HG02763 (cell line): Measurements from ENCODE around the gene SCGN.

Experiments
- ATAC-seq: cut with Tn5 transposase; IDR thresholded peaks from one replicate; pipeline ENCODE4 v1.9.1; 2021; ENCODE audit warnings: mild to moderate bottlenecking, moderate library complexity; ENCODE audit not compliant: unreplicated experiment

The SCGN gene

GRCh38 chr6:25684565-25684964 lies 32.5 kb downstream of the SCGN start:
- no peak for ATAC-seq

GRCh38 chr6:25685251-25685650 lies 33.2 kb downstream of the SCGN start:
- no peak for ATAC-seq

- no peak for ATAC-seq
Observed at GRCh38 chr6:25685896-25686295, 33.9 kb downstream of the SCGN start.

DNA sequence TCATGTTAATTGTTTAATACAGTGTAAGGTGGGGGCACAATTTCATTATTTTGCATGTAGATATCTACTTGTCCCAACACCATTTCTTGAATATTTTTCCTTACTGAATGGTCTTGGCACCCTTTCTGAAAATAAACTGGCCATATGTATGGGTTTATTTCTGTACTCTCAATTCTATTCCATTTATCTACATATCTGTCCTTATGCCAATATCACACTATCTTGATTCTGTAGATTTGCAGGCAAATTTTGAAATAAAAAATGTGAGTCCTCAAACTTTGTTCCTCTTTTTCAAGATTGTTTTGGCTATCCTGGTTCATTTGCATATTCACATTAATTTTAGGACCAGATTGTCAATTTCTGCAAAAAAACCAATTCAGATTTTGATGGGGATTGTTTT lies 34.8 kb downstream of the SCGN start:
- no peak for ATAC-seq

DNA sequence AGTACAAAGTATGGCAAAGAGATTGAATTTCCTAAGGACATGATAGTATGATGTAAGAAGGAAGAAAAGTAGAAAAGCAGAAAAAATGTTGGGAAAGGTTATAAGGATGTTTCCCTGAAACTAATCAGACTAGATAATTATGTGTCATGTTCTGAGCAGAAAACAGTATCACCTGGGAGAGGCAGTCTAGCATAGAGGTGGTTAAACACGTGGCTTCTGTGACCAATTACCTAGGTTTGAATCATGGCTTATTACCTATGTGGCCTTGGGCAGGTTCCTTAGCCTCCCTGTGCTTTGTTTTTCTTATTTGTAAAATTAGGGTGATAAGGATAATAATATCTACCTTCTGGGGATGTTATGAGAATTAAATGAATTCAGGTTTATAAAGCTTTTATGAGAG lies 38.0 kb downstream of the SCGN start:
- no peak for ATAC-seq

GRCh38 chr6:25691894-25692293 lies 39.9 kb downstream of the SCGN start:
- no peak for ATAC-seq

GRCh38 chr6:25692472-25692871 lies 40.5 kb downstream of the SCGN start:
- ATAC-seq, result no peak

- ATAC-seq, result no peak
Observed at GRCh38 chr6:25694366-25694765, 42.4 kb downstream of the SCGN start.

DNA sequence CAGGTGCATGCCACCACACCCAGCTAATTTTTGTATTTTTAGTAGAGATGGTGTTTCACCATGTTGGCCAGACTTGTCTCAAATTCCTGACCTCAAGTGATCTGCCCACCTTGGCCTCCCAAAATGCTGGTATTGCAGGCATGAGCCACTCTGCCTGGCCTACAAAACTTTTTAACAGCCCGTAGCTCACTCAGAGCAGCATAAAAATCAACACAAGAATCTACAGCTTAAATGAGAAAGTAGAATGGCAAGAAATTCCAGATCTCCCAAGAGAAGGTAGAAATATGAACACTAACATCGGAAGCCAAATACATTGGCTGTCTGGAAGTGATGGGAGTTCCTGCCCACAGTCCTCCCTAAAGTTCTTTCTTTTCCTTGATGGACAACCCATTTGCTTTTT lies 43.7 kb downstream of the SCGN start:
- ATAC-seq, result no peak

DNA sequence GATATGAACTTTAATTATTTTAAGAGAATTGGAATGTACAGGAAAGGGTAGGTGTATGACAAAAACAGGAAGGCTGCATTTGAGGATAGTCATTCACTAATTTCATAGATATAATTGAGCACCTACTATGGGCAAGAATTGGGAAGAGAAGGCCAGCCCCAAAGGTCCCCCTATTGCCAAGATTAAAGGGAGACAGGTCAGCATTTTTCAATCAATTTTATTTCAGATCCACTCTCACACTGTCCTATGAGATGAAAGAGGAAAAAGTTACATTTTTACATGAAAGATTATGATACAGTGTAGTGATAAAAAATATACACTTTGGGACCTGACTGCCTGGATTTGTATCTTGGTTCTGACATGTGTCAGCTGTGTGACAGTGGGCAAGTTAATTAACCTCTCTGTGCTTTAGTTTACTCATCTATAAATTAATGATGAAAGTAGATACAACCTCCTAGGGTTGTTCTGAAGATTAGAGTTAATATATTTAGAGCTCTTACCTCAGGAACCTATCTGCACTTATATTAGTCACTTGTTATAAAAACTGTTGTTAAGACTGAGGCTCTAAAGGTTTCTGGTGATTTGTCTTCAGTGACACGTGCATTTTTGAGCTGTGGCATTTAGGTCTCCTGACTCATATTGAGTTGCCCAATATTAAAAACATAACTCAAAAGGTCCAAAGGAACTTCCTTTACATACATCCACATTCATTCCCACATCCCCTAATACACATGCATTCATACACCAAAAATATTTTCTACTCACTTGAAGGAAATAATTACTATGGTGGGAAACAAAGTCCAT lies 45.7 kb downstream of the SCGN start:
- ATAC-seq, result no peak

DNA sequence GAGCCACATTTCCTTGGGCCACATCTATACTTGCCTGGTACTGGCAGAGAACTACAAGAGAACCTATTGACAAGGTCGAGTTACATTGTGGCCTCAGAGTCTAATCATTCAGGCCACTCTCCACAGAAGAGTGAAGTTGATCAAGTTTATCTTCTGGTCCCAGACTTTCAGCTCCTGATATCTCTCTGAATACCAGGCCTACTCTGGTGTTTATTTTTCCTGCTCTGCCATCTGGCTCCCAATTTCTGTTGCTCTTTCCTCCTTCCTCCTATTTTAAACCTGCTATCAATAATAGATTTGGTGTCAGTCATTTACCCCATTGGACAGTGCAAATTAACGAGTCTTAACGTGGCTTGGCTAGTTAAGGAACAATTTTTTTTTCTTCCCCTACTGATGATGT lies 46.6 kb downstream of the SCGN start:
- ATAC-seq, result no peak

GRCh38 chr6:25699649-25700048 lies 47.6 kb downstream of the SCGN start:
- ATAC-seq, result no peak

DNA sequence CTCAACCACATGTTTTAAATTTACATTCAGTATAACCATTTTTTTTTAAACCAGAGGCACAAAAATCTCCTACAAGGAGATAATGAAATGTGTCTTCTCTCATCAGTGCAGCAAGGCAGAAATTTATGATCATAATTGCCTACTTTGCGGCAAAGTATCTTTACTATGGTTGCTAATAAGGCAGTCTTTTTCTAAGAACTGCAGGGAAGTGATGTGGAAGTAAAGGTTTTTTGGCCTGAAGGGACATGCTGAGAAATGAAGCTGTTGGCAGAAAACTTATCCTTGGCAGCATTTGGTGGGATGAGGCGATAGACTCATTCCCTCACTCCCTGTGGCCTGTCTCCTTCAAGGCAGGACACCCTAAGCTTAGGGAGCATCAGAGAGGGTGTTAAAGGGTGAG lies 48.7 kb downstream of the SCGN start:
- no peak for ATAC-seq

DNA sequence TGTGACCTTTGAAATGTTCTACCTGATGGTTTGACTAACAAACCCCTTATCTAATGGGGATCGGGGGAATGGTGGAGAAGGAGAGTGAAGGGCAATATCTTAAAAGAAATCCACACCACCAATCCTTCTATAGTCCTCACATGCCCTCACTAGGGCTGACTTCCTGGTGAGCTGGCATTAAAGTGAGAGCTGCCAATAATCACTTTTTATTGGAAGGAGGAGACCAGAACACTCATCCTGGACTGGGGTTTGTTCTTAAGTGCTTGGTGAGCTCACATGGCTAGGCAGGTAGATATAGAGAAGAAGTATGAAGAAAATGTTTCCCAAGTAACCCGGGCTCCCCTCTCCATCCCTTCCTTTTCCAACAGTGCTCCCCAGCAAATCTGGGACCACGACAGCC lies 49.8 kb downstream of the SCGN start:
- ATAC-seq, result no peak

DNA sequence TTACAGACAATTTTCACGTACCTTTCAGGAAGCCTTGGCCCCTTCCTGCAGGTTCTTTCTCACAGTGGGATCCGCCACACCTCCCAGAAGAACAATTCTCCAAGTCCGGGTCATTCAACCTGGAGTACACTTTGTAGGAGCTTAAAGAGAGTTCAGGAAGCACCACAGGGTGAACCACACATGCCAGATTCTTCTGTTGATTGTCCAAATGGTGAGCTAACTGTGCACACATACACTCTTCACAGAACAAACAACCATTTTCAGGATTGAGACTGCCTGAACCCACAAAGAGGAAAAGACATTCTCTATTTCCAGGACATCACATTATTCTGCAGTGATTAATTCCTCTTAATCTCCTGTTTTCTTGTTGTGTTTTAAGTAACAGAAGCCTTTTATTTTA lies 51.0 kb downstream of the SCGN start:
- ATAC-seq, result no peak

DNA sequence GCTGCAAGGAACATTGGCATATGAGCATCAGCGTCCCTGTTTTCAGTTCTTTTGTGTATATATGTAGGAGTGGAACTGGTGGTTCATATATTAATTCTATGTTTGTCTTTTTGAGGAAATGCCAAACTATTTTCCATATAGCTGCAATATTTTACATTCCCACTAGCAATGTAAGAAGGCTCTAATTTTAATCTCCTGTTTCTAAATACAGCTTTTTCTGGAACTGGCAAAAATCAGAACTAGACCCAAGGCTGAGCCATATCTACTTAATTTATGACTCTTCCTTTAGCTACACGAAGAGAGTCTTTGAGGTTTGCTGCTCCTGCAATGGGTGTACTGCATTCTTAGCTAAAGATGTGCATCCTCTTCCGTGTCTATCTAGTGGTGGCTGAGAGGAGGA lies 52.0 kb downstream of the SCGN start:
- no peak for ATAC-seq

- ATAC-seq, result no peak
Observed at GRCh38 chr6:25706314-25707014, 54.4 kb downstream of the SCGN start.

GRCh38 chr6:25709761-25710160 lies 57.7 kb downstream of the SCGN start:
- no peak for ATAC-seq

DNA sequence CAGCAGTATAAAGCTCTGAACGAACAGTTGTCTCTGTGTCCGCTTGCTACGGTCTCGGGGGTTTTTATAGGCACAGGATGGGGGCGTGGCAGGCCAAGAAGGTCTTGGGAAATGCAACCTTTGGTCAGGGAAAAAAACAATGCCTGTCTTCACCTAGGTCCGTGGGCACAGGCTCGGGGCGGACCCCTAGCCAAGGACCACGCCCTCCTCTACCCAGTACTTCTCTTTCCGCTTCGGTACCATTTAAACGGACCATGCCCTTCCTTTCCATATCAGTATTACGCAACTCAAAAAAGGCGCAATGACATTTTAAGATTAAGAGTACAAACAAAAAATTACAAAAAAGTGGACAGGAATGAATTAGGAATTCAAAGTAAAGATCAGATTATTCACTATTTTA lies 58.3 kb downstream of the SCGN start:
- no peak for ATAC-seq

- no peak for ATAC-seq
Observed at GRCh38 chr6:25713824-25714223, 61.8 kb downstream of the SCGN start.

DNA sequence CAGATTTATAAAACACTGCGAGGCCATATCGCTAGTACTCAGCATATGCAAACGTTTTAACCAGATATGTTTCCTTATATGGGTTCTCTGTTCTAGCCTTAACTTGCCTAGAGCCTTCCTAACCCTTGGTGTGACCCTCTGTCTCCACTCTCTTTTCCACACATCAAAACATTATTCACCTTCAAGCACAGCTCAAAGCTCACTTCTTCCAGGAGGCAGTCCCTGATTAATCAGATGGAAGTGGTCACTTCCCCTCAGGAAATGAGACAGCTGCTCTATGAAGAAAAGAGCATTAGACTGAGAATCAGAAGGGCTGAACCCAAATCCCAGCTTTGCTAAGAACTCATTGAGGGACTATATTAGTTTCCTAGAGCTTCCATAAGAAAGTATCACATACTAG lies 62.8 kb downstream of the SCGN start:
- no peak for ATAC-seq

DNA sequence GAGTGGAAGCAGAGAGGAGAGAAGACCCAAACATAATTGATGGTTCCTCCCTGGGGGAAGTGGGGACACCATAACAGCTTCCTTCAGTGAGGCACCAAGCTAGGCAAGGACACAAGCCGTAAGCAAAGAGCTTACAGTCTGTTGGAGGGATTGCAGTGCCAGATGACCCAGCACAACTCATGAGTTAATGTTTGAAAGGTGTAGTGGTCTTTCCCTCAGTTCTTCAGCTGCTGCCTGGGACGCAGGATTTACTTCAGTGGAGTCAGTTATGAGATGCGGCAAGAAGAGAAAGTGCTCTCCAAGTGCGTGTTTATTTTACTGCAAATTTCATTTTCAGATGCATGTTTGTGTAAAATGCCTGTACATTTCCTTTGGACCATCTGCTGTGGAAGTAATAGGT lies 63.8 kb downstream of the SCGN start:
- no peak for ATAC-seq
